Activated CD4-positive, CD25-positive, alpha-beta regulatory T cell treated with anti-CD3 and anti-CD28 coated beads, Interleukin-2, amount 50 U/mL, for 16 hours (primary cell): ENCODE results near the gene CHRNA5.
"Not testable (repeated sequence)": the region's sequence is repeated elsewhere in the genome, so short reads cannot be mapped to it uniquely, and the experiment has no call there.

Experiments
- DNase-seq: peaks from one replicate; pipeline ENCODE4 v3.0.0-alpha.2; 2020; ENCODE audit warnings: low read depth, low spot score

The CHRNA5 gene

DNA sequence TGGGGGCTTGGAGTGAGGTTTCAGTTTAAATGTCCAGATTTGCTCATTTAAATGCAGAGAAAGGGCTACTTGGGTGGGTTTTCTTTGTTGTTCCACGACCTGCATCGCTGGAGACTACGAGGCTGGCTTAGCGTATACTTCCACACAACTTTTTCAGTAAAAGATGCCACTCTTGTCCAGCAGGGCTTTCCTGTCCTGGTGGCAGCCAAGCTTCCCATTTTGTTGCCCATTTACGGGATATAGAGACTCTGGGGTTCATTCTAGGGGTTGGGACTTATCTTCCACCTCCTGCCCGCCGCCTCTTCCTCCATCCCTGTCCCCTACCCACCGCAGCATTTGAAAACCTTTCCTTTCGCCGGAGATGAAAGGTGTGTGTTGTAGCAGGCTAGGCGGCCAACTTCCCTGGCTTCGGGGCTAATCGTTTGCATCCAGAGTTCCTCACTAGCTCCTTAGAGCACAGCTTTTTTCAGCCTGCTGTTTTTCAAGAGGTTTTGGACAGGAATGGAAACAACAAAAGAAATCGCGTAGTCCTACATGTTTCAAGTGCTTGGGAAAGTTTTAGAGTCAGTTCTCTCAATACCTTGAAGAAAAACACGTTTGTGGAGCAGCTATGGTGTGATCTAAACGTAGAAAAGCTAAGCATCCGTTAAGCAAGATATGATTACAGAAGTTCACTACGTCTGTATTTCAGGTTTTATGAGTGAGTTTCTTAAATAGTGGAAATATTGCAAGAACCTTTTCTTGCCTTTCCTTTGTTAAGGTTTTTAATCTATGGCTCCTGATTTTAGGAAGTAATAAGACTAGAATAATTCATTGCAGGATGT lies 843 bp downstream of the CHRNA5 start:
- no peak for DNase-seq

DNA sequence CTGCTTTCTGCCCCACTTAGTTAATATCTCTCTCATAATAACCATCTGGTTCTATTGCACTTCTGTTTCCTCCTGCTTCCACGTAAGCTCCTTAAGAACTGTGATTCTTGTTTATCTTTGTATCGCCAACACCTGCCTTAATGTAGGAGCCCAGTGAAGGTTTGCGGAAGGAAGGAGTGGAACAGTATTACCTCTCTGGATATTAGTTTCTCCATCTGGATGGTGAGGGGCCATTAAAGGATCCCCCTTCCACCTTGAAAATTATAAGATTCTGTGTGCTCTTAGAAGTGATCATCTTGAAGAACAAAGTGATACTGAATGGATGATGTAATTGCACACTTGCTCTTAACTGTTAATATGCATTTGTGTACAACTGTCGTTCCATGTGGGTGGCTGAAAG lies 2.2 kb downstream of the CHRNA5 start:
- no peak for DNase-seq

DNA sequence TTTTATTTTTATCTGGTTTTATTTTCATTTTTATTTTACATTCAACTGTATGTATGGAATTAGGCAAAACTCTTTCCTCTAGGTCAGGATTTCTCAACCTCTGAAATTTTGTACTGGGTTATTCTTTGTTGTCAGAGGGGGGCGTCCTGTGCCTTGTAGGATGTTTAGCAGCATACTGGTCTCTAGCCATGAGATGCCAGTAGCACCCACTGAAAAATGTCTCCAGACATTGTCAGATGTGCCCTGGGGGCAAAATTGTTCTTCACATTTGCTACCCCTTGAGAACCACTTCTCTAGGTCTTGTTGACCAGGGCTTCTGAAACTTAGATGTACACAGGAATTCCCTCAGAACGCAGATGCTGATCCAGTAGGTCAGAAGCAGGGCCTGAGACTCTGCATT lies 5.4 kb downstream of the CHRNA5 start:
- no peak for DNase-seq

DNA sequence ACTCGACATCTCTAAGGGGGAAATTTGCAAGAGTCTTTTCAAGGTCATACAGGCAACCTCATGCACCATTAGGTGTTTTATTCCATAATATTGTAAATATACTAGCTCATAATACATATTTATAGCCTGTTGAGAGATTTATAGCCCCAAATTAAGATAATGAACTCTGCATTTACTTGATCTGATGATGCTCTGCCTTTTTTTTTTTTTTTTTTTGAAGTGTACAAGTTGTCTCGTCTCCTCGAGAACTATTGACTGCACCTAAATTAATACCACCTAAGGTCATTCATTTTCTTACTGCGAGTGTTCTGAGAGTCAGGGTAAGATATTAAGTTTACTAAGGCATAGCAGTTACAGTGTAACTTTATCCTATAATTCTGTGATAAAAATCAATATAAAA lies 6.1 kb downstream of the CHRNA5 start:
- no peak for DNase-seq

DNA sequence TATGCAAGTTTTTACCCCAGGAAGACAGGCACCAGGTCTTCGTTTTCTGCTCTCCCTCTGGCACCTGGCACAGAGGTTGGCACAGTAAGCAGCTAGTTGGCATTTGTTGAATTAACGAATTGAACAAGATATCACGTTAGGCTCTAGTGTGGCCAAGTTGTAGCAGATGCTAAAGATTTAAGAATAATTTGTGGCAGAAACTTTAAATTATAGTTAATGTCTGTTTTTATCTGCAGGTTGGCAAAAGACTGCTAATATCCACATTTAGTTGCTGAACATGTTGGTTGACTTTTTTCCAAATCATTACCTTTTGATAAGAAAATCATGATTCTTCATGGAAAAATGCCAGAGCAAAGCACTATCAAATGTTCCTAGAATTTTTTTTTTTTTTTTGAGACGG lies 8.1 kb downstream of the CHRNA5 start:
- no peak for DNase-seq

DNA sequence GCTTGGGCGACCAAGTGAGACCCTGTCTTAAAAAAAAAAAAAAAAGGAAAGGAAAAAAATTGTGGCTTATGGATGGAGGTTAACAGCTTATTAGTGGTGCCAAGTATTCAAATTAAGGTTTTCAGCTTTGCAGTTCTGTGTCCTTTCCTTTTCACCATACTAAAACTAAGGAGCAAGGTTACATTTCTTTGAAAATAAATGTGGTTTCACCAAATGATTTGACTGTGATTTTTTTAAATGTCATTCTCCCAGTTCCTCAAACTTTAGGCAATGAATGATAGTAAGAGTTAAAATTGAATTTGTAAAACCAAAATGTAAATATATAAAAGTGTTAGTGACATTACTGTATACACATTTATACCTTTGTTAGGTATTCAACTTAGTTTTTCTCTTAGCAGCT lies 9.6 kb downstream of the CHRNA5 start:
- DNase-seq, result no peak

DNA sequence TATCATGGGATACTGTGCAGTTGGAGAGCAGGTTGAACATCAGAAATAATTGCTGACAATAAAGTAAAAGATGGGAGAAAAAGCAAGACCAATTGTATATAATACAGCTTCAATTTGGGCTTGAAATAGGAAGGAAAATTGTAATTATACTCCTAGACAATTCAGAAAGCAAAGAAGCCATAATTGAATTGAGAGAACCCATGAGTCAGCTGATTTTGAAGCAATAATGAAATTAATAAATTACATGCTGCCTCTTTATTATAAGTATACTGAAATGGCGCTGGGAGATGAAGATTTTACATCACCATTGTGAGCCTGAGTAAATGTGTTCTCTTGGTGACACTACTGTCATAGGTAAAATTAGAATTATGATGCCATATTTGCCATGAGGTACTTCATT lies 32.3 kb downstream of the CHRNA5 start:
- no peak for DNase-seq

DNA sequence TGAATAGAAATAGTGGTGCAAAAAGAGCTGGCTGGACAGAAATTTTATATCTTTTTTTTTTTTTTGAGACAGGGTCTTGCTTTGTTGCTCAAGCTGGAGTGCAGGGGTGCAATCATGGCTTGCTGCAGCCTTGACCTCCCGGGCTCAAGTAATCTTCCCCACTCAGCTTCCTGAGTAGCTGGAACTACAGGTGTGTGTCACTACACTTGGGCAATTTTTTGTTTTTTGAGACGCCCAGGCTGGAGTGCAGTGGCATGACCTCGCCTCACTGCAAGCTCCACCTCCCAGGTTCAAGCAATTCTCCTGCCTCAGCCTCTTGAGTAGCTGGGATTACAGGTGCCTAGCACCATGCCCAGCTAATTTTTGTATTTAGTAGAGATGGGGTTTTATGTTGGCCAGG lies 33.0 kb downstream of the CHRNA5 start:
- DNase-seq, result no peak

DNA sequence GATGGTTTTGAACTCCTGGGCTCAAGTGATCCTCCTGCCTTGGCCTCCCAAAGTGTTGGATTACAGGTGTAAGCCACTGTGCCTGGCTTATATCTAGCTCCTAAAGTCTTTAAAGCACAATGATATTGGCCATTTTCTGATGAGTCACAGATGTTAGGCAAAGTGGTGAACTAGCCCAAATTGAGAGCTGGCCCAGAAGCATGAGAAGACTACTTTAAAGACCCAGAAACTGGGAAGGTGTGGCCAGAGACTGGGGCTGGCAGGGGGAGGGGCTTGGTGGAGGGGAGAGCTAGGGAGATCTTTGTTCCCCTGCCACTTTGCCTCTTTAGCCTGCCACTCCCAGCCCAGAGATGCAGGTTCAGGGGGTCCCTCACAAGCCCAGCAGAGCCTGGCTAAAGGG lies 33.9 kb downstream of the CHRNA5 start:
- no peak for DNase-seq

DNA sequence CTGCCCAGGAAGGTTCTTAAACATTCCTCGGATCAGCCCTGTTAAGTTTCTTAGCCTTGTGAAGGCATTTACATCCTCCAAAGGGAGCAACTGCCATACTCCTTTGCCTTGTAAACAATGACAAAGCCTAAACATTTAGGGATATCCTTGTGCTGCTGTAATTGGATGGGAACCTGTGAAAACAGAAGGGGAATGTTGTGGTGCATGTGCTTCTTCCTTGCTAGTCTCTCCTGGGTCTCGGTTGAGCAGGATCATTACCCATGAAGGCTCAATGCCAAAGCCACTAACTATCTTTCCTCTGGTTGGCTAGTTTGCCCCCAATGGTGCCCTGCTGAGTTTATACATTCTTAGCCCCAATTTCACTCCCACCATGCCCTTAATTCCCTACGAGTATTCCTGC lies 38.1 kb downstream of the CHRNA5 start:
- no peak for DNase-seq

DNA sequence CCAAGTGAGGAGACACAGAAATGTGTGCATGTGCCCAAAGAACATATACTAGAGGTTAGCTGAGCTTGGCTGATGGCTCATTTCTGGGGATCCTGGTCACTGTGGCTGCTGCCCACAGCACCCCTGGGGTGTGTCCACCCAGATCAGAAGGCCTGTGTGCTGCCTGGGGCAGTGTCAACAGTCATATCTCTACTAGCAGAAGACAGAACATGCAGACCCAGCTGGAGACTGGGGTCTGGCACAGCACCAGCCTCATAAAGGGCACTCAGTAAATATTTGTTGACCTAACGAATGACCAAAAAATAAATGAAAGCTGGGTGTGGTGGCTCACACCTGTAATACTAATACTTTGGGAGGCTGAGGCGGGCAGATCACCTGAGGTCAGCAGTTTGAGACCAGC lies 39.1 kb downstream of the CHRNA5 start:
- DNase-seq, result no peak

DNA sequence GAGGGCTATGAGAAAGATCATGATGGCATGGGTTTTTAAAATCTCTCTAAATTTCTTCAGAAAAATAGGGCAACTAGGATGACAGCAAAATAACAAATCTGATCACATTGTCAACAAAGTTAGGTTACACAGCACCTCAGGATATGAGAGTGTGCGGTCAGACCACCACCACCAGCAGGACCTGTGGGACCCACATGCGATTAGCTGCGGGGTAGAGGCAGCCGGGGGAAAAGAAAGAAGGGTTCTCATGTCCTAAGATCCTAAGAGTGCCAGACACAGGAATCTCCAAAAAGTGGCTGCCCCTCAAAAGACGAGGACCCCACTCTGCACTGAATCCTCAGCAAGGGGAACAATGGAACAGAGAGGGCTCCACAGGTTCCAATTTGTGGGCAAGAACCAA lies 39.9 kb downstream of the CHRNA5 start:
- DNase-seq, result no peak

DNA sequence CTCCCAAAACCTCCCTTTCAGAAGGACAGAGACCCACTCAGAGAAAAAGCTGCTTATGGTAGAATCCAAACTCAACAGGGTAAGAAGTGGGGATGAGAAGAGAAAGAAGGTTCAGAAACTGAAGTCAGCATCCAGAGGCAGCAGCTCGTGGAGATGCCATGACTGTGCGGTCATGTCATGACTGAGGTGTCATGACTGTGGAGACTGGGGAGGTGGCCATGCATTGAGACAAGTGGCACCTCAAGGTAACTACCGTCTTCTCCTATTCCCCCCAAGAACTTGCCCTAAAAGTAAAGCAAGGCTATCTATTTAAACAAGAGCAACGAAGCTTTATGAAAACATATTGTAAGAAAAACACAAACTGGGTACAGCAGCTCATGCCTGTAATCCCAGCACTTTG lies 40.4 kb downstream of the CHRNA5 start:
- no peak for DNase-seq

DNA sequence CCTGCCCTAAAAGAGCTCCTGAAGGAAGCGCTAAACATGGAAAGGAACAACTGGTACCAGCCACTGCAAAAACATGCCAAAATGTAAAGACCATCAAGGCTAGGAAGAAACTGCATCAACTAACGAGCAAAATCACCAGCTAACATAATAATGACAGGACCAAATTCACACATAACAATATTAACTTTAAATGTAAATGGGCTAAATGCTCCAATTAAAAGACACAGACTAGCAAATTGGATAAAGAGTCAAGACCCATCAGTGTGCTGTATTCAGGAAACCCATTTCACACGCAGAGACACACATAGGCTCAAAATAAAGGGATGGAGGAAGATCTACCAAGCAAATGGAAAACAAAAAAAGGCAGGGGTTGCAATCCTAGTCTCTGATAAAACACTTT lies 44.2 kb downstream of the CHRNA5 start:
- not testable (repeated sequence) for DNase-seq

DNA sequence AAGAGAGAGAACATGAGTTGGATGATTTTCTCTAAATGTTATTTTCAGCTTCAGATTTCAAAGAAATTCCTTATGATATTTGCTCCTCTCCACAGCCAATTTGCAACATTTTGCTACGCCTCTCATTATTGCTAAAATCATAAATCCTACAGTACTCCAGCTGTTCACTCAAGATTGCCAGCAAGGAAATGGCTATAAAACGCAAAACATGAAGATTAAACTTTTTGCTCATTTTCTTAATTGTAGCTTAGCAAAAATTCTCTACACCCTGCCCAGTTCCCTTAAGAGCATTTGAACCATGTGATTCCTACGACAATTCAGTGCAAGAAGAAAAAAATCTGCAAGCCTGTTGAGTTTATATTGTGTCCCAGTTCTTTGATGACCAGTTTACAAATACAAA lies 48.7 kb downstream of the CHRNA5 start:
- DNase-seq, result no peak

DNA sequence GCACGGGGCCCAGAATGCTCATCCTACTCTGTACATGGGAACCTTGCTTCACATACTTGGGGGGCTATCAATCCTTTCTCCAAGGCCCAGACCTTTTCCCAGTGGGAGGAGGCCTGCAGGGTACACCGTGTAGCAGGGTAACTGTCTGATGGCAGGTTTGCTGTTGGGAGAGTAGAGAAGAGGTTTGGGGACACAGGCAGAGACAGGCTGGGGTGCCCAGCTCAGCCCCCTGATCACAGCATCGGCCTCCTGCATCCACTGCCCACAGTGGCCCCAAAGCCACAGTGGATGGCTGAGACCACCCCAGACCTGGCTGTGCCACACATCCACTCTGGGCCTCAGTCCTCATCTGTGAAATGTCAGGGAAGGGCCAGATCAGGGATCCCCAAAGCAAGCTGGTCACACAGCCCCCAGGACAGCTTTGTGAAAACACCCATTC lies 49.9 kb downstream of the CHRNA5 start:
- no peak for DNase-seq

DNA sequence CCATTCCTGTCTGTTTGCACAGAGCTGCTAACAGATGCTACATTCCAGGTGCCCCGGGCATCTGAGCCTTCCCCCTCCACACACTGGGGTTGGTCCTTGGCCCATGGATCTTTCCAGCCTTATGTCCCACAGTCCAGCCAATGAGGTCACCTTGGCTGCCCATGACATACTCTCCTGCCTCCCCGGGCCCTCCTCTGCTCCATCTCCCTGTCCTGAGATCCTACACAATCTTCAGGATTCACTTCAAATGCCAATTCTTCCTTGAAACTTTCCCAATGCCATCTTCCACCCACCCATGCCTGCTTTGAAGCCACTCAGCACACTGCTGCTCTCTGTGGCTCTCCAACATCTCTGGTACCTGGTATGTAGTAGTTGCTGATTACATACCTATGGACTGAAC lies 51.2 kb downstream of the CHRNA5 start:
- DNase-seq, result no peak

DNA sequence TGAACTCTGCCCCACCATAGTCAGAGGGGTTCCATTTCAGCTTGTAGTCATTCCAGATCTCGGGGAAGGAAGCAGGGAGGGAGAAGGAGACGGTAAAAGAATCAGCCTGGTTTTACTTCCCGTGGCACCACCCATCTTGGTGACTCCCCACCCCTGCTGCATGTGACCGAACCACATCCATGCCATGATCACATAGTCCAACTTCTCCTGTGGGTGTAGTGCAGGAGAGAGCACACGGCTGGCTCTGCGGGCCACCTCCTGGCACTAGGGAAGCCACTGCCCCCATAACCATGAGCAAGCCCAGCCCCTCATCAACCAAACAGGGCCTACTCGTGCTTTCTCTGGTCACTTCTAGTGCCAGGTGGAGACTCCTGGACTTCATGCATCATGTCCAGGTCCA lies 51.8 kb downstream of the CHRNA5 start:
- no peak for DNase-seq

DNA sequence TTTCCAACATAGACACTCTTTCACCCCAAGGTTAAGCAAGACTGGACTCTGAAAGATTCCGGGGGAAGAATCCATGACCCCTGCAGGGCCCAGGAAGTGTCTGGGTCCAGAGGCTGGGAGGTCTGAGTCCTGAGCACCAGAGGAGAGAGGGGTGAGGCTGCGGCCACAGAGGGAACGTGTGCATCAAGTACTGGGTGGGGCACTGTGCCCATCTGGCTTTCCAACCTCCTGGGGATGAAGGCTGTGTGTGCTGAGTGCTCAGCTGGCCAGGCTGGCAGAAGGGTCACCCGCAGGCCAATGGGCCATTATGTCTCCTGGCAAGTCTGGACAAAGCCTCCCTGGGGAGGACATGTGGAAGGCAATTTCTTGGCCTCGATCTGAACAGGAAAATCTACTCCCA lies 52.2 kb downstream of the CHRNA5 start:
- DNase-seq, result no peak

DNA sequence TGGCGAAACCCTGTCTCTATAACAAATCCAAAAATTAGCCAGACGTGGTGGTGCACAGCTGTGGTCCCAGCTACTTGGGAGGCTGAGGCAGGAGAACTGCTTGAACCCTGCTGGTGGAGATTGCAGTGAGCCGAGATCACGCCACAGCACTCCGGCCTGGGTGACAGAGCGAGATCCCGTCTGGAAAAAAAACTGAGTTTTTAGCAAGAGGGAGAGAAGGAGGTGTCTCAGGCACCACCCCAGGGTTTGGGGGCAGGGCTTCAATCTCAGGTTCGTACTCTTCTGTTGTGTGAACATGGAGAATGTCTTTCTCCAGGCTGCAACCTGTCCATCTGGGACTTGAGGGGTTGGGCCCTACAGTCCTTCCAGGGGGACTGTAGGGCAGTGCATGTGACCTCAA lies 52.7 kb downstream of the CHRNA5 start:
- DNase-seq, result no peak

DNA sequence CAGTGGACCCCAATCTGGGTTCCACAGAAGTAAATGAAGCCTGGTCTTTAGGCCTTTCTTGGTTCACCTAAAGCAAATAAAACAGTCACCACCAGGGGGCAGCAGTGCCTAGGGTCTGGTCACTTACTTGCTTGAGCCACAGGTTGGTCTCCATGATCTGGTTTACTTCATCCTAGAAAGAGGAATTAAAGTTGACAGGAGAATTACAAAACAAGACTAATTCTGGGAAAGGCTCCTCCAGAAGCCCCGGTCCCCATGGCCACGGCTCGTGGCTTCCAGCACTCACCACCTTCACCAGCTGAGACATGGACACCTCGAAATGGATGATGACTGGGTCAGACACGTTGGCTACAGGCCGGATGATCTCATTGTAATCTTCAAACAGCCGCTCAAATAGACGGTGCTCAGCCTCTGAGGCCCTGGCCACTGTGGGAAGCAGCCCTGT lies 53.2 kb downstream of the CHRNA5 start:
- DNase-seq, result peak; percentile 73

DNA sequence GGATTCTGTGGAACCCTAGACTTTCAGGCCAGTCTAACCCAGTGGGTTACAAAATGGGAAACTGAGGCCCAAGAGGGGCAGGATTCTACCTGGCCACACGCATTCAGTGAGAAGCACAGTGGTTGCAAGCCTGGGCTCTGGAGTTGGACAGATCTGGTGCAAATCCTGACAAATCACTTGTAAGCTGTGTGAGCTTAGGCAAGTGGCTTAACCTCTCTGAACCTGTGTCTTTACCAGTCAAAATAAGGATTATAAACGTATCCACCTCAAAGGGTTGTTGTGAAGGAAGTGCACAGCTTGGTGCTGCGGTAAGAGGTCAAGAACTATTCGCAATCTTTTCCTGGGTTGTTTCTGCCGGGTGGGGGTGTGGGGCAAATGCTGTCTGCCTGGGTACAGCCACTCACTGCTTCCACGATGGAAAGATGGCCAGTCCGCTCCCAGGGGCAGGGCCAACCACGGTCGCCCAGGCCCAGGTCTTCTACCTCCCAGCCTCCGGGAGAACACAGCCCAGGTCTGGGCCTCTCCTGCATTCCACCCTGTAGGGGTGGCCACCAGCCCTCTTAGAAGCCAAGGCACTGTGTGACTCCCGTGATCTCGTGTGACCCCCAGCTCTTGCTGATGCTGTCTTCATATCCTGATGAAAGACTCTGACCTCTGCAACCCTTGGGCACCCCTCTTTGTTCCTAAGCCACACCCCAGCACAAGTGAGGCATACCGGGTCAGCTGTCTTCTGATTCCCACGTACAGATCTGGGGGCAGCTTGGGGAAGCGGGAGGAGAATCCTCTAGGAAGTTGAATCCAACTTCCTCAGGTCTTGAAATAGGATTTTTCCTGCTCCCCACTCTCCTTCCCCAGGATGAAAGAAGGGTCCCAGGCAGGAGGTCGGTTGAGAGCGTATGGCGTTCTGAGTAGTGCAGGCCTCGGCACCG lies 54.0 kb downstream of the CHRNA5 start:
- no peak for DNase-seq

DNA sequence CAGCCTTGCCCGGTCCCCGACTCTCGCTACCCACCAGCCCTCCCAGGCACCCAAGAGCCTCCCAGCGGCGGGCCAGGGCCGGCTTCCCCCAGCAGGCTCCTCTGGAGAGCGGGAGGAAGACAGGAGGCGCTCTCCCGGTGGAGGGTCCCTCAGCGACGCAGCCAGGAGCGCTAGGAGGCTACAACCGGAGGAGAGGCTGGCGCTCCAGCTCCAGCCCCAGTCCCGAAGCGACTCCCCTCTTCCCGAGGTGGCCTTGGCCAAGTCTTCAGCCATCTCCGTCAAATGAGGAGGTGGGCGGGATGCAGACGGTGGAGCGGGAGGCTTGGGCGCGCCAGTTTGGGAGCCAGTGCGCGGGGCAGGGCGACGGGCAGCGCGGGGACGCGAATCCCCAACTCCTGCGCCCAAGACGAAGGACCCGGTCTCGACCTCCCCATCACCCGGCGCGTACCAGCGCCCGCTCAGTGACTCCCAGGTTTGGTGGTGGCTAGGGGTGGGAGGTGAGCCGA lies 54.8 kb downstream of the CHRNA5 start:
- no peak for DNase-seq
